ENCODE results near the gene FNDC10. TPM values are rescaled to one million over a fixed set of nuclear protein-coding genes. Genes with fewer than 3 reads are reported as not detected.
A peak's percentile ranks its signal among the peaks of the same experiment; 100 is the strongest.
"Not testable (repeated sequence)": the region's sequence is repeated elsewhere in the genome, so short reads cannot be mapped to it uniquely, and the experiment has no call there.

Gene FNDC10
- total RNA-seq, result 1 to 10 TPM; 2.2 to 8.8 (median 5.6) TPM
- polyA plus RNA-seq, result 1 to 10 TPM; 2.2 to 4.4 (median 3.4) TPM
- long read RNA-seq, donor 1, transcript FNDC10-201 (1 exons, 2,085 nt), result major isoform, 7 of 7 reads
- long read RNA-seq, donor 1, partial matches to known transcripts, result 0 of 7 reads
- long read RNA-seq, donor 1, other reads (novel, unspliced or antisense), result 0 of 7 reads
- long read RNA-seq, donor 2, transcript FNDC10-201 (1 exons, 2,085 nt), result major isoform, 7 of 7 reads
- long read RNA-seq, donor 2, partial matches to known transcripts, result 0 of 7 reads
- long read RNA-seq, donor 2, other reads (novel, unspliced or antisense), result 0 of 7 reads

DNA sequence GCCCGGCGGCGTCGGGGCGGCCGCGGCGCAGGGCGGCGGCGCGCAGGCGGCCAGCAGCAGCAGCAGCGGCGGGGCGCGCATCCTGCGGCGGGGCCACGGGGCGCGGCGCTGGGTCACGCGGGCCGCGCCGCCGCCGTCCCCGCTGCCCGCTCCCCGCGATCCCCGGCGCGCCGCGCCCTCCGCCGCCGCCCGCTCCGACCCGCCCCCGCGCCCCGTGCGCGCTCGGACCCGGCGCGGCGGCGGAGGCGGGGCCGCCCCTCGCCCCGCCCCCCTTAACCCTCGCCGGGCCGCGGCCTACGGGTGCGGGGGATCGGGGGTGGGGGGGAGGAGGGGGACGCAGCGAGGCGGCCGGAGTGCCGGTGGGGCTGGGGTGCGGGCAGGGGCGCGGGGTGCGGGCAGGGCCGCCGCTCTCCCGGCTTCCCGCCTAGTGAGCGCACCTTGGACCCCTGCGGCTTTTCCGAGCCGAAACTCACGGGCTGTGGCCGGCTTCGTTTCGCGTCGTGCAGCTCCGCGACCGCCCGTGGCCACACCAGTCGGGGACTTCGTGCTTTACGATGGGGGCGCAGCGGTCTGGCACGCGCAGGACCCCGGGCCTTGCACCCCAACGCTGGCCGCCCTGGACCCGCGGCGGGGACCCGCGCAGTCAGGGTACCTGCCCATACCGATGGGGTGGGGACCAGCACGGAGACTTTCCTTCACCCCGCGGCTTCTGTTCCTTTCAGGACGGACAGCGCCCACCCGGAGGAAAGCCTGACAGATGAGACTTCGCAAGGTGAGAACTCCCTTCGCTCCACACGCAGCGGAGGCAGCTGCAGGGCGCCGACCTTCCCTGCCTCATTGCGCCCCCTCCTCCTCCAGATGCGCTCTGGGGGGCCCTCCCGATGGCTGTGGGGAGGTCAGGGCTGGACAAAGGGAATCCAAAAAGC is at the start of gene FNDC10:
TSS of gene FNDC10 (minus strand) at position 201 of the 926 bp plus-strand sequence. CDS start at position 81, 120 bp downstream.
- Histone ChIP-seq H3K4me3 (peak within 1 kb of the TSS; percentile 21 to 80 (median 50)), H3K27ac (no peak within 1 kb of the TSS), H3K36me3 (no peaks in the 10 kb centered on the region), H3K9me3 (no peaks in the 10 kb centered on the region), H3K4me1 (peaks cover 8 to 64% (median 43%) of the 10 kb centered on the region in 6 donors), H3K27me3 (replicated peaks in 1 of 7) (peaks cover 0 to 51% (median 15%) of the 10 kb centered on the region in 7 donors)
- no peak for TF ChIP-seq POLR2AphosphoS5 (IDR thresholded peaks at IDR 0.05)
- TF ChIP-seq CTCF (IDR thresholded peaks at IDR 0.05 in 8 of 11, conservative IDR thresholded peaks at IDR 0.05 in 3 of 11), result no peak
- no peak for TF ChIP-seq POLR2A (IDR thresholded peaks at IDR 0.05)
- peak; percentile 79 for DNase-seq
- WGBS, 5 donors, result 7 to 11% (median 9%) methylated on average over 27 to 125 of the region's 125 CpGs; no CpG with 5 or more reads in 1 of the 5 donors
- intact Hi-C loops (cut with DNase I; ENCODE audit: low total_unique reads), result no loop called here

- DNase-seq, result peak; percentile 61
- 73 to 94% (median 84%) methylated on average over 10 to 11 of the region's 11 CpGs for WGBS, 5 donors
Observed at GRCh38 chr1:1648265-1648664, 48.3 kb upstream of the FNDC10 start.

DNA sequence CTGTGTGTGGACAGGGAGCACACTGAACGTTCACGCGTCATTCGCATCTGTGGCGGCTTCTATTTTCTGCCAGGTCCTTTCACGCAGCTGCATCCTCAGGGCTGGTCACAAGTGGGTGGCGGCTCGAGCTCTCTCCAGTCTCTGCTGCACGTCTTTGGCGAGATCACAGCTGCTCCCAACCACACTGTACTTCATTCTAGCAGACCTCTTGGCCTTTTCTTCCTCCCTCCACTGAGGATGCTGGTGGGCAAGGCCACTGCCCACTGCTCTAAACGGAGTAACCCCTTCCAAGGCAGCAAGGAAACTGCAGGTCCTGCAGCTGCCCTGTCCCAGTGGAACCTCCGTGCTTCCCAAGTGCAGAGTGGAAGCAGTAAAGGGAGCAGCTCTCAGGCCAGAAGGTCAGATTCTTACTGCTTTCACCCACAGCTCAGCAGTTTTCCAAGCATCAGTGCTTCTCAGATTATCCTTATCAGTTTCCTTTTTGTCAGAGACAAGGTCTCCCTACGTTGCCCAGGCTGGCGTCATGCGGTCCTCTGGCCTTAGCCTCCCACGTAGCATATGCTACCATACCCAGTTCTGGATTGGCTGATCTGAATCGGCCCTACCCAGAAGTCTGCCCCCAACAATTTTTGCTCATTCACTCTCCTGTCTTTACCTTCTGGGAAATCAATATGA is 47.8 kb upstream of the FNDC10 start:
- intact Hi-C loops (cut with DNase I; ENCODE audit: low total_unique reads); H3K9me3 ChIP-seq; H3K27me3 ChIP-seq (replicated peaks in 1 of 7); H3K4me3 ChIP-seq: not testable (repeated sequence)
- peaks cover 0 to 19% (median 2%) of the 10 kb centered on the region in 6 donors for H3K4me1 ChIP-seq
- H3K27ac ChIP-seq, result peak overlapping the region in 7 of 8 donors; percentile 22 to 68 (median 55)
- H3K36me3 ChIP-seq, result peaks cover 0 to 76% (median 54%) of the 10 kb centered on the region in 6 donors
- DNase-seq, result peak; percentile 66
- 68 to 79% (median 76%) methylated on average over 17 of the region's 17 CpGs for WGBS, 5 donors
- TF ChIP-seq POLR2AphosphoS5 (IDR thresholded peaks at IDR 0.05), result peak in 1 of 3 donors; percentile 64

More at GRCh38 chr1:1648265-1648664, 48.3 kb upstream of the FNDC10 start:
- Histone ChIP-seq H3K27ac (peak overlapping the region in 7 of 8 donors; percentile 5 to 68 (median 55)), H3K4me1 (peaks cover 0 to 19% (median 2%) of the 10 kb centered on the region in 6 donors), H3K36me3 (peaks cover 0 to 81% (median 60%) of the 10 kb centered on the region in 6 donors)
- H3K4me3 ChIP-seq; H3K27me3 ChIP-seq (replicated peaks in 1 of 7); H3K9me3 ChIP-seq; intact Hi-C loops (cut with DNase I; ENCODE audit: low total_unique reads): not testable (repeated sequence)

DNA sequence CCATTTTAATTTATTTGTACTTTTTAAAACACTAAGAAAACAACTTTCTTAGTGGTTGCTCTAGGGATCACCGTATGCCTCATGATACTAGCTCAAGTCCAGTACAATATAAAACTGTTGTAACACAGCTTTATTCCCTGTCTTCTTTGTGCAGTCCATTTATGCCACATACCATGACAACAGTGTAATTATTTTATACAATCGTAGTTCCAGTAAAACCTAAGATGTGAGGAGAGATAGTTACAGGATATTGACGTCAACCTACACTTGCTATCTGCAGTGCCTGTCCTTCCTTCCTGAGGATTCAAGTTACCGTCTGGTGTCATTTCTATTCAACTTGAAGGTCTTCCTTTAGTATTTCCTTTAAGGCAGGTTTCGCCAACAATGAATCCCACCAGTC is 46.4 kb upstream of the FNDC10 start:
- Histone ChIP-seq H3K27ac (peak overlapping the region in 6 of 8 donors; percentile 22 to 68 (median 58)), H3K4me1 (peaks cover 0 to 19% (median 2%) of the 10 kb centered on the region in 6 donors), H3K36me3 (peaks cover 0 to 68% (median 40%) of the 10 kb centered on the region in 6 donors)
- DNase-seq; H3K4me3 ChIP-seq; H3K9me3 ChIP-seq; H3K27me3 ChIP-seq (replicated peaks in 1 of 7); intact Hi-C loops (cut with DNase I; ENCODE audit: low total_unique reads): not testable (repeated sequence)
- whole genome bisulfite sequencing, 5 donors, result 71 to 79% (median 74%) methylated on average over 3 to 5 of the region's 5 CpGs

DNA sequence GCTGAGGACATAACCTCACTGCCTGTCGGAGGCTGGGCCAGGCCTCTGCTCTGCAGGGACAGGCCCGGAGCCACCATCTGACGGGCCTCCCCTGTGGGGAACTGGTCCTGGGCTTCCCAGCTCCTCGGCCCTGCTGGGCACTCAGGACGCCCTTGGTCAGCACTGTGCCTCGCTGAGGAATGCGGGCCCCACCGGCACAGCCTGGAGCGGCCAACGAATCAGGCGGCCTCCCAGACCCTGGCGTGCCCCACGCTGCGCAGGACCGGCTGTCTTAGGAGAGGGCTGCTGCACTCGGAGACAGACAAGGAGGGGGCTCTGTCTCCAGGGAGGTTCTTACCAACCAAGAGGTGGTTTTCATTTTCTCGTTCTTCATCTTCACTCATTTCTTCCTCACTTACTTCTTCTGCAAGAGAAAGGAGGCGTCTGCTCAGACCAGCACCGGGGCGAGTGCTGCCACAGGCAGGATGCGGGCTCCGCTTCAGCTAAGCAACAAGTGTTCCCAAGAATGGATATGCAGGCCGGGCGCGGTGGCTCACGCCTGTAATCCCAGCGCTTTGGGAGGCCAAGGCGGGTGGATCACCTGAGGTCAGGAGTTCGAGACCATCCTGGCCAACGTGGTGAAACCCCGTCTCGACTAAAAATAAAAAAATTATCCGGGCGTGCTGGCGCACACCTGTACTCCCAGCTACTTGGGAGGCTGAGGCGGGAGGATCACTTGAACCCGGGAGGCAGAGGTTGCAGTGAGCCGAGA is 41.0 kb upstream of the FNDC10 start:
- H3K9me3 ChIP-seq; H3K27ac ChIP-seq; H3K27me3 ChIP-seq (replicated peaks in 1 of 7); intact Hi-C loops (cut with DNase I; ENCODE audit: low total_unique reads); H3K4me1 ChIP-seq; H3K4me3 ChIP-seq; DNase-seq: not testable (repeated sequence)
- peaks cover 0 to 66% (median 34%) of the 10 kb centered on the region in 6 donors for H3K36me3 ChIP-seq
- peak in 1 of 3 donors; percentile 10 for TF ChIP-seq POLR2AphosphoS5 (IDR thresholded peaks at IDR 0.05)
- WGBS, 5 donors, result 93 to 98% (median 95%) methylated on average over 20 to 33 of the region's 38 CpGs

GRCh38 chr1:1640081-1640480 is 40.1 kb upstream of the FNDC10 start:
- H3K27me3 ChIP-seq (replicated peaks in 1 of 7); H3K4me3 ChIP-seq; H3K27ac ChIP-seq; H3K9me3 ChIP-seq; H3K4me1 ChIP-seq; intact Hi-C loops (cut with DNase I; ENCODE audit: low total_unique reads); DNase-seq: not testable (repeated sequence)
- 70 to 100% (median 96%) methylated on average over 2 to 19 of the region's 25 CpGs for WGBS, 5 donors
- H3K36me3 ChIP-seq, result peaks cover 0 to 62% (median 33%) of the 10 kb centered on the region in 6 donors
